ENCODE measurements around the gene ZNF3.
A peak's percentile ranks its signal among the peaks of the same experiment; 100 is the strongest.

ZNF3 gene

DNA sequence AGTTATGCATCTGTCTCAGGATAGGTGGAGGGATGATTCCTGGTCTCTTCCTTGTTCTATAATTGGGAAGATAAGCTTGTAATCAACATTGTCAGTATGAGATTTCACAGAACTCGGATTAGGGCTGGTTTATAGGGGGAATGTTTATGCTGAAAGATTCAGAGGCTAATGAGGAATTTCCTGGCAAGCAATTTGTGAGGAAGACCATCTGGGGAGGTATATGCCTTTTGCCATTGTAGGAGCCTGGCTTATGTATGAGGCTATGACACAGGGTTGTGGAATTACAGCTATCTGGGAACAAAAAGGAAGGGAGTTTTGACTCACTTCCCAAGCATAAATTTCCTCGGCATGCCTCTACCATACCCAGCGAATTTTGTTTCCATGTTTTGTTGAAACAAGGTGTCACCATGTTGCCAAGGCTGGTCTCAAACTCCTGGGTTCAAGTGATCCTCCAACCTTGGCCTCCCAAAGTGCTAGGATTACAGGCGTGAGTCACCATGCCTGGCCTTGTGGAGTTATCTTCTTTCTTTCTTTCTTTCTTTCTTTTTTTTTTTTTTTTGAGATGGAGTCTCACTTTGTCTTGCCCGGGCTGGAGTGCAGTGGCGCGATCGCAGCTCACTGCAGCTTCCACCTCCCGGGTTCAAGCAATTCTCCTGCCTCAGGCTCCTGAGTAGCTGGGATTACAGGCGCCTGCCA, 5.7 kb upstream of the ZNF3 start:
- H3K4me1 Mint-ChIP-seq: peaks cover 48% of the 10 kb centered on the region
- no peaks in the 10 kb centered on the region for H3K9me3 Mint-ChIP-seq
- DNase-seq (no peak), ATAC-seq (no peak)
- H3K36me3 Mint-ChIP-seq (ENCODE audit: low read depth): peaks cover 24% of the 10 kb centered on the region
- peak overlapping the region; percentile 19 for H3K4me3 Mint-ChIP-seq
- H3K27ac Mint-ChIP-seq: peak overlapping the region; percentile 73
- peaks cover 3% of the 10 kb centered on the region for H3K27me3 Mint-ChIP-seq

DNA sequence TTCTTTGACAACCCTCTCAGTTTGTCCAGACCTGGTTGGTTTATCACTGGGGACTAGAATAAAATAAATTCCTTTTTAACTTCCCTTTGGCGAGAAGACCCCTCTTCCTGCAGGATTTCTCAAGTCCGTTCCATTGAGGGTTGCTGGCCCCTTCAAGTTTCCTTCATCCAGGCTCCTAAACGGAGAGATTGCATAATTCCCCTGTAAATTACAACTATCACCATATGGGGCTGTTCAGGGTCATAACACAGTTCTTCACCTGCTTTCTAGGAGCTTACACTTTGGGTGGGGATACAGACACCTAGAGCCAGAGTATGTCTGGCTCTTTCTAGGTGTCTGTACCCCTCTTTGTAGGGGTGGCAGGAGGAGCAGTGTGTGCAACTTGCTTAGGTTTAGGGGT, 4.0 kb upstream of the ZNF3 start:
- Mint-ChIP-seq H3K9me3 (no peaks in the 10 kb centered on the region), H3K36me3 (ENCODE audit: low read depth) (peaks cover 13% of the 10 kb centered on the region)

DNA sequence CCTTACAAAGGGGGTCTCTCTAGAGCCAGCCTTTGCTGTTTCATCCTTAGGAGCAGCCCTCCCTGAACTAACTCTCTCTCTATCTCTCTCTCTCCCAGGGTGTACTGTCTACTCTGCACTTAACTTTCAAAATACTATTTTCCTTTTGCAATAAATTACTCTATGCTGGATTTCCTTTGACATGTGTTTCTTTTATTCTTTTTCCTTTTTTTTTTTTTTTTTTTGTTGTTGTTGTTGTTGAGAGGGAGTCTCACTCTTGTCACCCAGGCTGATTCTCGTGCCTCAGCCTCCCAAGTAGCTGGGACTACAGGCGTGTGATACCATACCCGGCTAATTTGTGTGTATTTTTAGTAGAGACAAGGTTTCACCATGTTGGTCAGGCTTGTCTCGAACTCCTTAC, 1.5 kb upstream of the ZNF3 start:
- ATAC-seq (no peak), DNase-seq (no peak)
- Mint-ChIP-seq H3K27me3 (no peaks in the 10 kb centered on the region), H3K27ac (peak overlapping the region; percentile 91), H3K4me3 (peak overlapping the region; percentile 88), H3K36me3 (ENCODE audit: low read depth) (peaks cover 8% of the 10 kb centered on the region), H3K9me3 (no peaks in the 10 kb centered on the region), H3K4me1 (peaks cover 38% of the 10 kb centered on the region)

More for the DNA sequence above, 4.0 kb upstream of the ZNF3 start:
- no peak for DNase-seq
- ATAC-seq: no peak
- H3K4me1 Mint-ChIP-seq: peaks cover 42% of the 10 kb centered on the region
- H3K27ac Mint-ChIP-seq: no peak overlapping the region
- H3K4me3 Mint-ChIP-seq: no peak overlapping the region
- peaks cover 3% of the 10 kb centered on the region for H3K27me3 Mint-ChIP-seq

DNA sequence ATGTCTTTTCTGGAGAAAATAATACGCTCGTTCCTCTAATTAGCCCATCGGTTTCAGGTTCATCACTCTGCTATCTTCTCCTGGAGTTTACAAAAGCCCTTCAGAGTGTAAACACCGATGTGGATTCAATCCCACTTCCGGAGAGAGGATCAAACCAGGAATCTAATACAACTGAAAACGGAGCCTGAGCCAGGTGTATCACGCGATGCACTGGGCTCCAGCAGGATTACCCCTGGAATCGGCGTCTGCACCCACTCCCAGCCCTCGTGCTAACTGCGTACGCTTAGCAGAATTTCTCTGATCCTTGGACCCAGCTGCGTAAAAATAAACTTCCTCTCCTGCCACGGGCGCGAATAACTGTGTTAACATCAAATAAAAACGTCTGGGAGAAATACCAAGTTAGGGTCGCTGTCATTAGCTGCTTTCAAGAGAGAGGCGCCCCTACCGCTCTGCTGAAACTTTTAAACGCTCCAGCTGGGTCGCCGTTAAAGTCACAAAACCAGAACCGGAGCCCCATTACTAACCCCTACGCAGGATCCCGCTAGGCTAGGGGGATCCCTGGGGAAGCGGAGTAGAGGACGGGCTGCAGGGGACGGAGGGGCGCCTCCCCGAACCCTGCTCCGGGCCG, 502 bp downstream of the ZNF3 start:
- H3K4me1 Mint-ChIP-seq: peaks cover 32% of the 10 kb centered on the region
- DNase-seq: no peak
- ATAC-seq: no peak
- H3K4me3 Mint-ChIP-seq: peak overlapping the region; percentile 88
- peaks cover 20% of the 10 kb centered on the region for H3K36me3 Mint-ChIP-seq (ENCODE audit: low read depth)
- H3K27ac Mint-ChIP-seq: peak overlapping the region; percentile 77
- H3K27me3 Mint-ChIP-seq: no peaks in the 10 kb centered on the region
- H3K9me3 Mint-ChIP-seq: no peaks in the 10 kb centered on the region

DNA sequence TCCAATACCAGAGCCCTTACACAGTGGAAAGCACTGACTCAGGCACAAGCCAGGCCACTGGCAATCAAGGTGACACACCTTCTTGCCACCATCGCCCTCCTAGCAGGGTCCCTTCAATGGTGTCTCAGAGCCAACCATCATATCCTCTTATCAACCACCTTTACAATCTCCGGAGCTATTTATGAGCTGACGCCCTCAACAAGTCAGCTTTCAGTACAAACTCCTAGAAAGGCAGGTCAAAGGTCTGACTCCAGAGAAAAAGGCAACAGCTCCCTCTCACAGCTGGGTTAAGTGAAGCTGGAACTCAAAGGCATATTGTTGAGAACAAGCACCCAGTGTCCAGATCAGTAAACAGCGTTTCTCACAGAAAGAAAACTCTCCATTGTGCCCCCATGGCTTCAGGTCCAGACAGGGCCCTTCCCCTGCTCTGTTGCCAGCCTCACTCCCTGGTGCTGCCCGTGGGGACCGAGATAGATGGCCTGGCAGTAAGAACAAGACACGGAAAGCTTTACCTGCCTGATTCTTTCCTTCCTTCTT, 2.4 kb downstream of the ZNF3 start:
- H3K4me1 Mint-ChIP-seq: peaks cover 32% of the 10 kb centered on the region
- no peaks in the 10 kb centered on the region for H3K9me3 Mint-ChIP-seq
- peak overlapping the region; percentile 29 for H3K27ac Mint-ChIP-seq
- H3K4me3 Mint-ChIP-seq: no peak overlapping the region
- DNase-seq (no peak), ATAC-seq (no peak)
- H3K27me3 Mint-ChIP-seq: no peaks in the 10 kb centered on the region
- H3K36me3 Mint-ChIP-seq (ENCODE audit: low read depth): peaks cover 40% of the 10 kb centered on the region

DNA sequence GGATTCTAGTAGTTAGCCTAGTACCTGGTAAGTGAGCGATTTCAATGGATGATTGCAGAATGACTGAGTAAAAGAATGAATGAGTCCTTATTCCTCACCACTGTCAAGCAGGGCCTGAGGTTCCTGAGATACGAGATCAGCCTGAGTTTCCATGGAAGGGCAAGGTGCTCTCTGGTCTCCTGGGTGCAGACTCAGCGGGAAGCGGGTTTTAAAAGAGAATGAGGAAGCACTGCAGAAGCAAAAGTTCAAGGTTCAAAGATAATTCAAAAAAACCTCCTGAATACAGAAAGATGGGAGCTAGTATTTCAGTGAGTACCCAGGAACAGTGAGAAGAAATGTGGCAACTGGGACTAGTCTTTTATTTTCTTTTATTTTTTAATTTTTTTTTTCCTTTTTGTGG, 4.3 kb downstream of the ZNF3 start:
- Mint-ChIP-seq H3K4me3 (no peak overlapping the region), H3K27ac (no peak overlapping the region), H3K4me1 (peaks cover 24% of the 10 kb centered on the region), H3K9me3 (peaks cover 8% of the 10 kb centered on the region), H3K27me3 (no peaks in the 10 kb centered on the region), H3K36me3 (ENCODE audit: low read depth) (peaks cover 59% of the 10 kb centered on the region)
- DNase-seq: no peak
- no peak for ATAC-seq

DNA sequence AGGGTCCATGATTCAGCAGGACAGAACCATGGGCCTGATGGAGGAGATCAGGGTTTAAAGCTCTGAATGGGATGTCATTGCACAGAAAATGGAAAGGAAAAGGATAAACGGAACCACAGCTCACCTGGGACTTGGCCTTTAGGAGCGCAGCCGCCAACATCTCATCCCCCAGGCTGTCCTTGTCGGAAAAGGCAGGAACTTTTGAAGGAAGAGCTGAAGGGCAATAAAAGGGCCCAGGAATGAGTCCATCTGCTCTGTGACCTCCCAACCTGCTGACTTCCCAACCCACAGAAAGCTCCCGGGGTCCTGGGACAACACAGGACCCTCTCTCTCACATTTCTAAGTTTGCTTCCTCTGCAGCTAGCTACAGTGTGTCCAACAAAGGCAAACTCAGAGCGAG, 6.1 kb downstream of the ZNF3 start:
- peaks cover 72% of the 10 kb centered on the region for H3K36me3 Mint-ChIP-seq (ENCODE audit: low read depth)
- H3K27me3 Mint-ChIP-seq: no peaks in the 10 kb centered on the region
- H3K27ac Mint-ChIP-seq: no peak overlapping the region
- H3K4me1 Mint-ChIP-seq: peaks cover 13% of the 10 kb centered on the region
- DNase-seq (no peak), ATAC-seq (no peak)
- peaks cover 23% of the 10 kb centered on the region for H3K9me3 Mint-ChIP-seq
- H3K4me3 Mint-ChIP-seq: no peak overlapping the region

DNA sequence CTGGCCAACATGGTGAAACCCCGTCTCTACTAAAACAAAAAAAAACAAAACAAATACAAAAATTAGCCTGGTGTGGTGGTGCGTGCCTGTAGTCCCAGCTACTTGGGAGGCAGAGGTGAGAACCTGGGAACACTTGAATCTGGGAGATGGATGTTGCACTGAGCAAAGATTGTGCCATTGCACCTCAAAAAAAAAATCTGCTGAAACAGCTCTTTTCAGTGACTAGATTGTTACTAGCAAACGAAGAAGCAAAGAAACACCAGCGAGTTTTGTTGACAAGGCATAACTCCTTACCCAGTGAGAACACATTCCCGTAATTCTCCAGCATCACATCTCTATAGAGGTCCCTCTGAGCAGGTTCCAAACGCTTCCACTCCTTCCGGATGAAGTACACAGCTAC, 6.7 kb downstream of the ZNF3 start:
- DNase-seq (no peak), ATAC-seq (no peak)
- Mint-ChIP-seq H3K27ac (no peak overlapping the region), H3K36me3 (ENCODE audit: low read depth) (peaks cover 78% of the 10 kb centered on the region), H3K9me3 (peaks cover 23% of the 10 kb centered on the region), H3K4me1 (peaks cover 7% of the 10 kb centered on the region), H3K4me3 (no peak overlapping the region), H3K27me3 (no peaks in the 10 kb centered on the region)

DNA sequence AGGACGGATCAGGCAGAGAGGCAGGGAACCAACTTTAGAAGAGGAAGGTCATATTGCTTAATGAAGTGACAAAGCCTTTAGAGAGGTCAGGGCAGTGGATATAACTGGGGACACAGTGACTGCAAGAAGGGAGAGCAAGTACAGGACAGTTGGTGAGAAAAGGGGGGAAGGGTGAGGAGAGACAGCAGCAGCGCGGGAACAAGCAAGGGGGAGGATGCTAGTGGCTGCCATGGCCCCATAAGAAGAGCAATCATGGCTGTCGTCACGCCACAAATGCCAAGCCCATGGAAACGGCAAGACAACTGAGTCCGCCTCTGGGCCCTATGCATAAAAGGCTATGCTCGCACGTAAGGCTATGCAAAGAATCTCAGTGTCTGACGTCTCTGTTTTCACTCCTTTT, 9.1 kb downstream of the ZNF3 start:
- Mint-ChIP-seq H3K36me3 (ENCODE audit: low read depth) (peaks cover 85% of the 10 kb centered on the region), H3K4me1 (no peaks in the 10 kb centered on the region), H3K9me3 (peaks cover 23% of the 10 kb centered on the region), H3K27ac (no peak overlapping the region), H3K4me3 (no peak overlapping the region), H3K27me3 (no peaks in the 10 kb centered on the region)
- no peak for DNase-seq
- no peak for ATAC-seq

DNA sequence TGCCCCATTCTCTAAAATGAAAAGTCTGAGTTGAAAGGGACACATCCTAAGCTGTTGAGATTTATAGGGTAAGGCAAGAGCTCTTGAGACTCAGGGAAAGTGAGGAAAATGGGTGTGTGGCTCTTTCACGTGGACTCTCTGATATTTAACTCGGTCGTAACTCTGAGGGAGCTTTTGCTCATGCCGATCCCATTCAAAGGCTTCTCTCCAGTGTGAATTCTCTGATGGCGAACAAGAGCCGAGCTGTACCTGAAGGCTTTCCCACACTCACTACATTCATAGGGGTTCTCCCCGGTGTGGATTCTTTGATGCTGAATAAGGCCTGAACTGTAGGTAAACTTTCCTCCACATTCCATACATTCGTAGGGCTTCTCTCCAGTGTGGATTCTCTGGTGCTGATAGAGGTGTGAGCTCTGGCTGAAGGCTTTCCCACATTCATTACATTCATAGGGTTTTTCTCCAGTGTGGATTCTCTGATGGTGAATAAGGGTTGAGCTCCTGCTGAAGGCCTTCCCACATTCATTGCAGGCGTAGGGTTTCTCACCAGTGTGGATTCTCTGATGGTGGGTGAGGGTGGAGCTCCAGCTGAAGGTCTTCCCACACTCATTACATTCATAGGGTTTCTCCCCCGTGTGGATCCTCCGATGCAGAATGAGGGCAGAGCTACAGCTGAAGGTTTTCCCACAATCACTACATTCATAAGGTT, 10.4 kb downstream of the ZNF3 start:
- Mint-ChIP-seq H3K27me3 (no peaks in the 10 kb centered on the region), H3K36me3 (ENCODE audit: low read depth) (peaks cover 81% of the 10 kb centered on the region), H3K4me3 (no peak overlapping the region), H3K4me1 (no peaks in the 10 kb centered on the region), H3K27ac (no peak overlapping the region), H3K9me3 (peaks cover 23% of the 10 kb centered on the region)
- ATAC-seq: no peak
- no peak for DNase-seq

DNA sequence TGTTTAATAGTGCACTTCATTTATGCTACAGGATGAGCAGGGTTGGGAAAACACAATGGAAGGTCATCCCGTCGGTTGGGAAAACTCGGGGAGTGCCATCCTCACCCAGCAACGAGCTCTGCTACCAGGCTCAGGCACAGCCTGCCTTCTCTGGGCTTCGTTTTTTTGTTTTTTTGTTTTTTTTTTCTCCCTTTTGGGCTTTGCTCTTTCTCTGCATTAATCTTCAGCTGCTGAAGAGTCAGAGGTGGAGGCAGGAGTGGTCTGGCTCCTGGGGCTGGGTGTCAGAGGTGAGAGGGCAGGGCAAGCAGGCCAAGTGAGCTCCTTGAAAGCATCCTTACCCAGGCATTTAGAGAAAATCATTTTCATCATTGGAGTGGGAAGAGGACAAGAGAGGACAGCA, 11.5 kb downstream of the ZNF3 start:
- Mint-ChIP-seq H3K9me3 (peaks cover 23% of the 10 kb centered on the region), H3K27me3 (no peaks in the 10 kb centered on the region), H3K4me1 (no peaks in the 10 kb centered on the region), H3K4me3 (no peak overlapping the region), H3K27ac (no peak overlapping the region), H3K36me3 (ENCODE audit: low read depth) (peaks cover 71% of the 10 kb centered on the region)
- DNase-seq: no peak
- ATAC-seq: no peak

DNA sequence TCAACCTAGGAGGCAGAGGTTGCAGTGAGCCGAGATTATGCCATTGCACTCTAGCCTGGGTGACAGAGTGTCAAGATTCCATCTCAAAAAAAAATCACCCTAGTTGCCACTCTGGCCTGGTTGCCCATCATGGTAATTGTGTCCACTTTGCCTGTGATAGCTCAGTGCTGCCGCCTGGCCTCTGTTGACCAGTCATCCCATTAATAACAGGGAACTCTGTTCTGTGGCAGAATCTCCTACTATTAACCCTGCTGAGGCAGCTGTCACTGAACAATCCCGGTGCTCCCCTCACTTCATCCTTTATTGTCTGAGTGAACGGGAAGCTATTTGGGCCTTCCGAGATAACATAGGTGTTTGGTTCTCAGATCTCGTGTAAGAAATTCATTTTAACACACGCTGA, 14.6 kb downstream of the ZNF3 start:
- ATAC-seq (no peak), DNase-seq (no peak)
- Mint-ChIP-seq H3K4me1 (no peaks in the 10 kb centered on the region), H3K27me3 (no peaks in the 10 kb centered on the region), H3K27ac (no peak overlapping the region), H3K36me3 (ENCODE audit: low read depth) (peaks cover 52% of the 10 kb centered on the region), H3K9me3 (peaks cover 12% of the 10 kb centered on the region), H3K4me3 (no peak overlapping the region)

DNA sequence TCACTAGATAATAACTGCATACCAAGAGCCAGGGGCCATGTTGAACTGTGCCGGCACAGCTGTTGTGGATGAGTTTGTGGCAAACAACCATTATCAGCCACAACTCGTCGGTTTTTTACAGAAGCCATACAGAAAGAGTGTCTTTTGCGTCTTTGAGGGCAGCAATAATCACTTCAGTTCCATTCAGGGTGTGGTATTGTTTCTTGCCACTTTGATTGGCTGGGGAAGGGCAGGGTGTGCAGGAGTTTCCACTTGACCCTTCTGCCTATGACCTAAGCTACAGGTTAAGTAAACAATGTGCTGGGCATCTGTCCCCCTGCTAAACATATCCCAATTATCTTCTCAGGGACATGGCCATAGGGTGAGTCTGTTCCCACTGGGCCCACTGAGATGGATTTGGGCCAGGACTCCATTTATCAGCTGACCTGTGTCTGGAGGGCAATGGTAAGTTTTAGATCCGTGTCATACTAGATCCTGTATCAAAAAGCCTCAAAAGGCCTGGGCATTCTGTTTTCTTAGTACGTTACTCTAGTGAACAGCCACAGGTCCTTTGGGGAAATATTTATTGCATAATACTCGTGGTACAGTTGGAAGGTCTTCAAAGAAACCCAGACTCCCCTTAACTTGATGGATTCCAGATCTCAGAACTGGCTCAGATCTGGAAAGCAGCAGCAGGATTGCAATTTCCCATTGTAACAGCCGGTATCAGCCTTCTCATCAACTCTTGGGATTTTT, 15.9 kb downstream of the ZNF3 start:
- H3K36me3 Mint-ChIP-seq (ENCODE audit: low read depth): peaks cover 41% of the 10 kb centered on the region
- H3K4me1 Mint-ChIP-seq: no peaks in the 10 kb centered on the region
- H3K27me3 Mint-ChIP-seq: no peaks in the 10 kb centered on the region
- ATAC-seq (no peak), DNase-seq (no peak)
- no peaks in the 10 kb centered on the region for H3K9me3 Mint-ChIP-seq
- no peak overlapping the region for H3K27ac Mint-ChIP-seq
- no peak overlapping the region for H3K4me3 Mint-ChIP-seq

DNA sequence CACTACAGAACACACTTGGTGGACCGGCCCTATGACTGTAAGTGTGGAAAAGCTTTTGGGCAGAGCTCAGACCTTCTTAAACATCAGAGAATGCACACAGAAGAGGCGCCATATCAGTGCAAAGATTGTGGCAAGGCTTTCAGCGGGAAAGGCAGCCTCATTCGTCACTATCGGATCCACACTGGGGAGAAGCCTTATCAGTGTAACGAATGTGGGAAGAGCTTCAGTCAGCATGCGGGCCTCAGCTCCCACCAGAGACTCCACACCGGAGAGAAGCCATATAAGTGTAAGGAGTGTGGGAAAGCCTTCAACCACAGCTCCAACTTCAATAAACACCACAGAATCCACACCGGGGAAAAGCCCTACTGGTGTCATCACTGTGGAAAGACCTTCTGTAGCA, 17.4 kb downstream of the ZNF3 start:
- Mint-ChIP-seq H3K36me3 (ENCODE audit: low read depth) (peaks cover 33% of the 10 kb centered on the region), H3K4me1 (no peaks in the 10 kb centered on the region), H3K27ac (no peak overlapping the region), H3K9me3 (no peaks in the 10 kb centered on the region), H3K4me3 (no peak overlapping the region), H3K27me3 (no peaks in the 10 kb centered on the region)
- no peak for DNase-seq
- ATAC-seq: no peak
